ENCODE data around the gene REXO4.

Gene REXO4

GRCh38 chr9:133448487-133448972, 30.7 kb upstream of the REXO4 start:
- no peak for DNase-seq

- DNase-seq: no peak
Measured at GRCh38 chr9:133445293-133445969, 27.6 kb upstream of the REXO4 start.

- no peak for DNase-seq
Measured at GRCh38 chr9:133443982-133444381, 26.2 kb upstream of the REXO4 start.

- DNase-seq: no peak
Measured at GRCh38 chr9:133443248-133443647, 25.4 kb upstream of the REXO4 start.

- DNase-seq: no peak
Measured at GRCh38 chr9:133441571-133441970, 23.8 kb upstream of the REXO4 start.

- no peak for DNase-seq
Measured at GRCh38 chr9:133440874-133441273, 23.1 kb upstream of the REXO4 start.

GRCh38 chr9:133439337-133439736, 21.5 kb upstream of the REXO4 start:
- DNase-seq: no peak

- no peak for DNase-seq
Measured at GRCh38 chr9:133437753-133438531, 20.1 kb upstream of the REXO4 start.

GRCh38 chr9:133436681-133437080, 18.9 kb upstream of the REXO4 start:
- DNase-seq: no peak

GRCh38 chr9:133433351-133433843, 15.6 kb upstream of the REXO4 start:
- no peak for DNase-seq

- DNase-seq: no peak
Measured at GRCh38 chr9:133430244-133430643, 12.4 kb upstream of the REXO4 start.

GRCh38 chr9:133429641-133430161, 11.9 kb upstream of the REXO4 start:
- no peak for DNase-seq

GRCh38 chr9:133429214-133429613, 11.4 kb upstream of the REXO4 start:
- no peak for DNase-seq

- DNase-seq: no peak
Measured at GRCh38 chr9:133428617-133429101, 10.8 kb upstream of the REXO4 start.

- DNase-seq: no peak
Measured at GRCh38 chr9:133427658-133428348, 10.0 kb upstream of the REXO4 start.

- DNase-seq: no peak
Measured at GRCh38 chr9:133426011-133426410, 8.2 kb upstream of the REXO4 start.

- DNase-seq: no peak
Measured at GRCh38 chr9:133425049-133425632, 7.3 kb upstream of the REXO4 start.

- no peak for DNase-seq
Measured at GRCh38 chr9:133424187-133424586, 6.4 kb upstream of the REXO4 start.

GRCh38 chr9:133423216-133423615, 5.4 kb upstream of the REXO4 start:
- no peak for DNase-seq

- no peak for DNase-seq
Measured at GRCh38 chr9:133421615-133422542, 4.1 kb upstream of the REXO4 start, which contains the start of gene ADAMTS13. TSS of gene ADAMTS13 (plus strand) at chr9:133422367. CDS start at chr9:133422444, 77 bp downstream.

- DNase-seq: no peak
Measured at GRCh38 chr9:133420392-133420827, 2.6 kb upstream of the REXO4 start.

All from SHP77 treated with DMSO at 0.1 percent for 48 hours (cell line).